Tibial nerve (tissue), 4 donors: Measurements from ENCODE around the gene DMKN. TPM values are rescaled to one million over a fixed set of nuclear protein-coding genes. Genes with fewer than 3 reads are reported as not detected.

Source experiments
- DNase-seq, 2 donors: peaks; one replicate each; pipeline ENCODE4 v3.0.0-alpha.2; 2019; ENCODE audit warnings: low spot score in 2 of 2
- H3K27ac ChIP-seq, 4 donors: fragments of 200-600 bp; sonication (generic) in 3 of 4; one replicate each; pipeline ENCODE4 v1.5.1; 2017 to 2019; ENCODE audit warnings: mild to moderate bottlenecking in 1 of 4
- H3K27me3 ChIP-seq, 2 donors: fragments of 200-600 bp; sonication (generic) in 1 of 2; one replicate each; pipeline versions ENCODE4 v1.5.1 to v1.6.0; 2017 to 2019
- H3K36me3 ChIP-seq, 3 donors: fragments of 200-600 bp; sonication (generic); one replicate each; pipeline ENCODE4 v1.5.1; 2018 to 2019
- H3K4me1 ChIP-seq, 4 donors: fragments of 200-600 bp; sonication (generic) in 3 of 4; one replicate each; pipeline ENCODE4 v1.5.1; 2017 to 2019
- H3K4me3 ChIP-seq, 4 donors: fragments of 200-600 bp; sonication (generic) in 3 of 4; one replicate each; pipeline ENCODE4 v1.5.1; 2017 to 2019; ENCODE audit warnings: mild to moderate bottlenecking in 1 of 4, moderate library complexity in 1 of 4
- H3K9me3 ChIP-seq, 4 donors: fragments of 200-600 bp; sonication (generic) in 3 of 4; one replicate each; pipeline ENCODE4 v1.5.1; 2017 to 2019
- CTCF ChIP-seq, 5 experiments: fragments of 200-600 bp in 3 of 5; fragments of 450-650 bp in 2 of 5; sonication (generic) in 3 of 5; IDR thresholded peaks; one replicate each; pipeline ENCODE4 v1.5.1; 2016 to 2019; ENCODE audit warnings: antibody characterized with exemption in 5 of 5, mild to moderate bottlenecking in 3 of 5, moderate library complexity in 2 of 5
- EP300 ChIP-seq, 2 donors: sonication (generic); formaldehyde crosslinking; IDR thresholded peaks; one replicate each; pipeline ENCODE4 v1.6.1; 2017; ENCODE audit warnings: antibody characterized with exemption in 2 of 2, mild to moderate bottlenecking in 1 of 2
- POLR2A ChIP-seq, 2 donors: fragments of 450-650 bp; IDR thresholded peaks; one replicate each; pipeline ENCODE4 v1.6.1; 2017; ENCODE audit warnings: antibody characterized with exemption in 2 of 2, mild to moderate bottlenecking in 2 of 2, moderate library complexity in 2 of 2
- WGBS, 2 donors: methylation state at CpG; one replicate each; pipeline ENCODE4 v1.1.5; 2018; 5-methylcytosine and 5-hydroxymethylcytosine counted together
- total RNA-seq, 4 donors: library from RNA; depleted of rRNA; stranded (reverse); fragments of >200 nt; gene quantifications; one replicate each; pipeline ENCODE4 v1.1.0, GENCODE V29; 2016

Gene DMKN
- total RNA-seq, 4 donors from 2014 or later, result 8.2 to 33.5 (median 26.5) TPM

GRCh38 chr19:35533201-35533821, 19.9 kb upstream of the DMKN start, which contains the start of gene GAPDHS:
Gene GAPDHS, plus strand, starts transcription at chr19:35533456. Its CDS starts 72 bp downstream, at chr19:35533528.
- Histone ChIP-seq H3K27me3 (peaks cover 0 to 71% of the 10 kb centered on the region in 2 donors), H3K27ac (no peak within 1 kb of the TSS)
- 42 to 47% methylated on average over 22 to 36 of the region's 39 CpGs for WGBS, 2 donors

GRCh38 chr19:35531291-35531690, 17.8 kb upstream of the DMKN start:
- WGBS, 2 donors, result 44 to 52% methylated on average over 6 of the region's 6 CpGs
- Histone ChIP-seq H3K36me3 (no peaks in the 10 kb centered on the region), H3K9me3 (no peaks in the 10 kb centered on the region), H3K4me1 (peaks cover 0 to 8% (median 0%) of the 10 kb centered on the region in 4 donors), H3K4me3 (no peak overlapping the region), H3K27ac (no peak overlapping the region), H3K27me3 (peaks cover 0 to 84% of the 10 kb centered on the region in 2 donors)
- no peak for TF ChIP-seq CTCF (IDR thresholded peaks at IDR 0.05)
- no peak for TF ChIP-seq POLR2A (IDR thresholded peaks at IDR 0.05)
- no peak for TF ChIP-seq EP300 (IDR thresholded peaks at IDR 0.05)
- DNase-seq, result no peak

More at GRCh38 chr19:35533201-35533821, 19.9 kb upstream of the DMKN start, which contains the start of gene GAPDHS:
- H3K9me3 ChIP-seq, result no peaks in the 10 kb centered on the region
- no peak for TF ChIP-seq CTCF (IDR thresholded peaks at IDR 0.05)
- TF ChIP-seq EP300 (IDR thresholded peaks at IDR 0.05), result no peak
- no peak for TF ChIP-seq POLR2A (IDR thresholded peaks at IDR 0.05)
- H3K4me1 ChIP-seq, result peaks cover 0 to 8% (median 0%) of the 10 kb centered on the region in 4 donors
- no peaks in the 10 kb centered on the region for H3K36me3 ChIP-seq
- no peak within 1 kb of the TSS for H3K4me3 ChIP-seq
- no peak for DNase-seq

- Histone ChIP-seq H3K9me3 (no peaks in the 10 kb centered on the region), H3K4me1 (peaks cover 0 to 8% (median 0%) of the 10 kb centered on the region in 4 donors), H3K36me3 (no peaks in the 10 kb centered on the region), H3K27me3 (peaks cover 0 to 77% of the 10 kb centered on the region in 2 donors), H3K4me3 (no peak overlapping the region), H3K27ac (no peak overlapping the region)
- 59 to 68% methylated on average over 18 to 19 of the region's 19 CpGs for WGBS, 2 donors
- no peak for TF ChIP-seq EP300 (IDR thresholded peaks at IDR 0.05)
- no peak for TF ChIP-seq CTCF (IDR thresholded peaks at IDR 0.05)
- no peak for TF ChIP-seq POLR2A (IDR thresholded peaks at IDR 0.05)
- no peak for DNase-seq
Measured at GRCh38 chr19:35529241-35530218, 16.1 kb upstream of the DMKN start.

- Histone ChIP-seq H3K4me1 (peaks cover 0 to 1% (median 0%) of the 10 kb centered on the region in 4 donors), H3K27ac (no peak within 1 kb of the TSS), H3K27me3 (peaks cover 0 to 72% of the 10 kb centered on the region in 2 donors), H3K4me3 (no peak within 1 kb of the TSS), H3K36me3 (no peaks in the 10 kb centered on the region), H3K9me3 (no peaks in the 10 kb centered on the region)
- WGBS, 2 donors, result 78% methylated on average over 11 of the region's 11 CpGs
- no peak for DNase-seq
- no peak for TF ChIP-seq POLR2A (IDR thresholded peaks at IDR 0.05)
- no peak for TF ChIP-seq EP300 (IDR thresholded peaks at IDR 0.05)
- TF ChIP-seq CTCF (IDR thresholded peaks at IDR 0.05), result no peak
Measured at GRCh38 chr19:35528218-35529038, 15.0 kb upstream of the DMKN start, which contains the start of gene SBSN. Gene SBSN, minus strand, starts transcription at chr19:35528311. Its CDS starts 30 bp downstream, at chr19:35528281.
